ACC112 (cell line): ENCODE data around the gene RBFOX1.

ENCODE experiments used
- H2AFZ ChIP-seq: fragments of 200-600 bp; sonication (generic); one replicate; pipeline ENCODE4 v1.6.0; 2017; ENCODE audit warnings: antibody characterized with exemption, low read length; ENCODE audit not compliant: unreplicated experiment
- H3K27ac ChIP-seq: fragments of 200-600 bp; sonication (generic); 2 replicates; pipeline ENCODE4 v1.5.1; 2014; ENCODE audit warnings: low read depth, mild to moderate bottlenecking, antibody characterized with exemption, low read length, moderate library complexity
- H3K27me3 ChIP-seq: fragments of 200-600 bp; sonication (generic); 2 replicates; pipeline ENCODE4 v1.6.1; 2014; ENCODE audit warnings: mild to moderate bottlenecking, antibody characterized with exemption, low read length, moderate library complexity, mixed read lengths; ENCODE audit not compliant: insufficient read depth
- H3K36me3 ChIP-seq: fragments of 200-600 bp; sonication (generic); 2 replicates; pipeline ENCODE4 v1.6.1; 2016; ENCODE audit warnings: mild to moderate bottlenecking, antibody characterized with exemption, low read length, moderate library complexity, mixed read lengths; ENCODE audit not compliant: insufficient read depth
- H3K4me1 ChIP-seq: fragments of 200-600 bp; sonication (generic); one replicate; pipeline ENCODE4 v1.6.1; 2016; ENCODE audit warnings: low read length, mixed read lengths; ENCODE audit not compliant: insufficient read depth, unreplicated experiment, control insufficient read depth
- H3K4me3 ChIP-seq: fragments of 200-600 bp; sonication (generic); 2 replicates; pipeline ENCODE4 v1.5.1; 2014; ENCODE audit warnings: mild to moderate bottlenecking, low read depth, low read length
- H3K79me2 ChIP-seq: fragments of 200-600 bp; sonication (generic); one replicate; pipeline ENCODE4 v1.6.0; 2016; ENCODE audit warnings: low read length; ENCODE audit not compliant: control insufficient read depth, unreplicated experiment, insufficient read depth

Gene RBFOX1

GRCh38 chr16:7651803-7652570, 319.3 kb downstream of the RBFOX1 start:
- Histone ChIP-seq H3K4me1 (no peaks in the 10 kb centered on the region), H2AFZ (no peak overlapping the region), H3K4me3 (no peak overlapping the region), H3K27ac (no peak overlapping the region), H3K79me2 (no peaks in the 10 kb centered on the region), H3K36me3 (no peaks in the 10 kb centered on the region), H3K27me3 (no peaks in the 10 kb centered on the region)

- no peak overlapping the region for H3K4me3 ChIP-seq
- H3K79me2 ChIP-seq = no peaks in the 10 kb centered on the region
- no peaks in the 10 kb centered on the region for H3K36me3 ChIP-seq
- no peak overlapping the region for H3K27ac ChIP-seq
- H3K27me3 ChIP-seq = no peaks in the 10 kb centered on the region
- H3K4me1 ChIP-seq = no peaks in the 10 kb centered on the region
- H2AFZ ChIP-seq = no peak overlapping the region
Measured at GRCh38 chr16:7653746-7654461, 321.3 kb downstream of the RBFOX1 start.

GRCh38 chr16:7675628-7676027, 343.0 kb downstream of the RBFOX1 start:
- Histone ChIP-seq H3K4me3 (no peak overlapping the region), H3K4me1 (no peaks in the 10 kb centered on the region), H3K36me3 (no peaks in the 10 kb centered on the region), H3K79me2 (no peaks in the 10 kb centered on the region), H3K27ac (no peak overlapping the region), H2AFZ (no peak overlapping the region), H3K27me3 (no peaks in the 10 kb centered on the region)

GRCh38 chr16:7680296-7680695, 347.7 kb downstream of the RBFOX1 start:
- Histone ChIP-seq H3K4me1 (no peaks in the 10 kb centered on the region), H3K36me3 (no peaks in the 10 kb centered on the region), H3K4me3 (no peak overlapping the region), H3K79me2 (no peaks in the 10 kb centered on the region), H3K27ac (no peak overlapping the region), H3K27me3 (no peaks in the 10 kb centered on the region), H2AFZ (no peak overlapping the region)

GRCh38 chr16:7688811-7689210, 356.2 kb downstream of the RBFOX1 start:
- no peak overlapping the region for H2AFZ ChIP-seq
- H3K79me2 ChIP-seq = no peaks in the 10 kb centered on the region
- H3K36me3 ChIP-seq = no peaks in the 10 kb centered on the region
- no peaks in the 10 kb centered on the region for H3K4me1 ChIP-seq
- H3K27ac ChIP-seq = no peak overlapping the region
- no peak overlapping the region for H3K4me3 ChIP-seq
- no peaks in the 10 kb centered on the region for H3K27me3 ChIP-seq

GRCh38 chr16:7689234-7689633, 356.6 kb downstream of the RBFOX1 start:
- Histone ChIP-seq H2AFZ (no peak overlapping the region), H3K79me2 (no peaks in the 10 kb centered on the region)

GRCh38 chr16:7691533-7691932, 358.9 kb downstream of the RBFOX1 start:
- H3K27me3 ChIP-seq = no peaks in the 10 kb centered on the region
- no peaks in the 10 kb centered on the region for H3K4me1 ChIP-seq
- no peak overlapping the region for H3K4me3 ChIP-seq
- no peak overlapping the region for H2AFZ ChIP-seq
- no peak overlapping the region for H3K27ac ChIP-seq
- no peaks in the 10 kb centered on the region for H3K36me3 ChIP-seq
- no peaks in the 10 kb centered on the region for H3K79me2 ChIP-seq

More at GRCh38 chr16:7689234-7689633, 356.6 kb downstream of the RBFOX1 start:
- Histone ChIP-seq H3K27me3 (no peaks in the 10 kb centered on the region), H3K36me3 (no peaks in the 10 kb centered on the region), H3K4me3 (no peak overlapping the region), H3K27ac (no peak overlapping the region), H3K4me1 (no peaks in the 10 kb centered on the region)

GRCh38 chr16:7703672-7704071, 371.0 kb downstream of the RBFOX1 start:
- Histone ChIP-seq H3K27me3 (no peaks in the 10 kb centered on the region), H3K36me3 (no peaks in the 10 kb centered on the region), H3K79me2 (no peaks in the 10 kb centered on the region), H2AFZ (no peak overlapping the region), H3K27ac (no peak overlapping the region), H3K4me3 (no peak overlapping the region), H3K4me1 (no peaks in the 10 kb centered on the region)

- Histone ChIP-seq H3K36me3 (no peaks in the 10 kb centered on the region), H3K27ac (no peak overlapping the region), H3K4me1 (no peaks in the 10 kb centered on the region), H2AFZ (no peak overlapping the region), H3K27me3 (no peaks in the 10 kb centered on the region), H3K4me3 (no peak overlapping the region), H3K79me2 (no peaks in the 10 kb centered on the region)
Measured at GRCh38 chr16:7705885-7706284, 373.2 kb downstream of the RBFOX1 start.

GRCh38 chr16:7709186-7709585, 376.5 kb downstream of the RBFOX1 start:
- H3K27me3 ChIP-seq = no peaks in the 10 kb centered on the region
- H3K79me2 ChIP-seq = no peaks in the 10 kb centered on the region

GRCh38 chr16:7713244-7713643, 380.6 kb downstream of the RBFOX1 start:
- Histone ChIP-seq H3K4me3 (no peak overlapping the region), H3K27ac (no peak overlapping the region), H3K36me3 (no peaks in the 10 kb centered on the region), H2AFZ (no peak overlapping the region), H3K4me1 (no peaks in the 10 kb centered on the region), H3K27me3 (no peaks in the 10 kb centered on the region), H3K79me2 (no peaks in the 10 kb centered on the region)

More at GRCh38 chr16:7709186-7709585, 376.5 kb downstream of the RBFOX1 start:
- Histone ChIP-seq H2AFZ (no peak overlapping the region), H3K4me3 (no peak overlapping the region), H3K36me3 (no peaks in the 10 kb centered on the region), H3K4me1 (no peaks in the 10 kb centered on the region), H3K27ac (no peak overlapping the region)
